ENCODE data around the gene UBASH3B. TPM values are rescaled to one million over a fixed set of nuclear protein-coding genes. Genes with fewer than 3 reads are reported as not detected.

UBASH3B gene
- total RNA-seq, 1 experiment from 2014 or later: 10.3 TPM

- TF ChIP-seq, protein P1, sequence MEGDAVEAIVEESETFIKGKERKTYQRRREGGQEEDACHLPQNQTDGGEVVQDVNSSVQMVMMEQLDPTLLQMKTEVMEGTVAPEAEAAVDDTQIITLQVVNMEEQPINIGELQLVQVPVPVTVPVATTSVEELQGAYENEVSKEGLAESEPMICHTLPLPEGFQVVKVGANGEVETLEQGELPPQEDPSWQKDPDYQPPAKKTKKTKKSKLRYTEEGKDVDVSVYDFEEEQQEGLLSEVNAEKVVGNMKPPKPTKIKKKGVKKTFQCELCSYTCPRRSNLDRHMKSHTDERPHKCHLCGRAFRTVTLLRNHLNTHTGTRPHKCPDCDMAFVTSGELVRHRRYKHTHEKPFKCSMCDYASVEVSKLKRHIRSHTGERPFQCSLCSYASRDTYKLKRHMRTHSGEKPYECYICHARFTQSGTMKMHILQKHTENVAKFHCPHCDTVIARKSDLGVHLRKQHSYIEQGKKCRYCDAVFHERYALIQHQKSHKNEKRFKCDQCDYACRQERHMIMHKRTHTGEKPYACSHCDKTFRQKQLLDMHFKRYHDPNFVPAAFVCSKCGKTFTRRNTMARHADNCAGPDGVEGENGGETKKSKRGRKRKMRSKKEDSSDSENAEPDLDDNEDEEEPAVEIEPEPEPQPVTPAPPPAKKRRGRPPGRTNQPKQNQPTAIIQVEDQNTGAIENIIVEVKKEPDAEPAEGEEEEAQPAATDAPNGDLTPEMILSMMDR (IDR thresholded peaks at IDR 0.05; ENCODE audit: unreplicated experiment): no peak
- Mint-ChIP-seq H3K4me3 (ENCODE audit: unreplicated experiment) (peak overlapping the region; percentile 28), H3K36me3 (ENCODE audit: insufficient read depth, unreplicated experiment) (no peaks in the 10 kb centered on the region), H3K4me1 (ENCODE audit: insufficient read depth, unreplicated experiment) (peaks cover 14% of the 10 kb centered on the region), H3K27me3 (ENCODE audit: insufficient read depth, unreplicated experiment) (no peaks in the 10 kb centered on the region), H3K9me3 (ENCODE audit: unreplicated experiment) (no peaks in the 10 kb centered on the region), H3K27ac (ENCODE audit: low read depth, unreplicated experiment) (no peak overlapping the region)
- ChIA-PET POLR2A (interaction anchor here (0.6 to 0.8 kb wide), 2 partner anchors 9 to 14 kb away, joined by 3 to 5 read pairs; no protein-coding TSS in a partner anchor), CTCF (no interaction called here)
- no TSS peak for BruUV-seq (replicated peaks)
- intact Hi-C loops (cut with micrococcal nuclease): no loop called here
- peak; percentile 85 for DNase-seq (ENCODE audit: unreplicated experiment)
Measured at GRCh38 chr11:122697636-122698167, 42.2 kb downstream of the UBASH3B start.

DNA sequence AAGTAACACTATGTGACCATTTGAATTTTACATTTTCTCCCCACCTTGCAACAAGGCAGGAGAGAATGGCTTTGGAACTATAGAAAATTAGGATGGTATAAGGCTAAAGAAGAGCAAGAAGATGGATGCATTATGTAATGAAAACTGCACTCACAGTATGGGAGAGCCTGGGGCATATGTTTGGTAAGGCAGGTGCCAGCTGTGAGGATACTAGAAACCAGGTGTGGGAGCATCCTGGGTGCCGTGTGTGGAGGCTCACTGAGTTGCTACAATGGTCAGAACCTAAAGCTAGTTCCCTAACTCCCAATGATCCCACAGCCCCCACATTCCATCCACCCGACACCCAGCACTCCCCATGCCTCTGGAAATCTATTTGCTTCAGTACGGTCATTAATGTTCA lies 42.9 kb downstream of the UBASH3B start:
- BruUV-seq (replicated peaks): no TSS peak
- Mint-ChIP-seq H3K4me1 (ENCODE audit: insufficient read depth, unreplicated experiment) (peaks cover 14% of the 10 kb centered on the region), H3K4me3 (ENCODE audit: unreplicated experiment) (no peak overlapping the region), H3K9me3 (ENCODE audit: unreplicated experiment) (no peaks in the 10 kb centered on the region), H3K27ac (ENCODE audit: low read depth, unreplicated experiment) (no peak overlapping the region), H3K36me3 (ENCODE audit: insufficient read depth, unreplicated experiment) (no peaks in the 10 kb centered on the region), H3K27me3 (ENCODE audit: insufficient read depth, unreplicated experiment) (no peaks in the 10 kb centered on the region)
- TF ChIP-seq, protein P1 (IDR thresholded peaks at IDR 0.05; ENCODE audit: unreplicated experiment): no peak
- ChIA-PET POLR2A (no interaction called here), CTCF (no interaction called here)
- DNase-seq (ENCODE audit: unreplicated experiment): no peak
- intact Hi-C loops (cut with micrococcal nuclease): no loop called here

- Mint-ChIP-seq H3K4me1 (ENCODE audit: insufficient read depth, unreplicated experiment) (peaks cover 14% of the 10 kb centered on the region), H3K4me3 (ENCODE audit: unreplicated experiment) (no peak overlapping the region), H3K36me3 (ENCODE audit: insufficient read depth, unreplicated experiment) (no peaks in the 10 kb centered on the region), H3K9me3 (ENCODE audit: unreplicated experiment) (no peaks in the 10 kb centered on the region), H3K27me3 (ENCODE audit: insufficient read depth, unreplicated experiment) (no peaks in the 10 kb centered on the region), H3K27ac (ENCODE audit: low read depth, unreplicated experiment) (no peak overlapping the region)
- DNase-seq (ENCODE audit: unreplicated experiment): no peak
- no TSS peak for BruUV-seq (replicated peaks)
- ChIA-PET POLR2A (no interaction called here), CTCF (interaction anchor here (1.1 kb wide), 1 partner anchor 322 kb away, joined by 7 read pairs; no protein-coding TSS in a partner anchor)
- TF ChIP-seq, protein P1 (IDR thresholded peaks at IDR 0.05; ENCODE audit: unreplicated experiment): no peak
- intact Hi-C loops (cut with micrococcal nuclease): no loop called here
Measured at GRCh38 chr11:122700666-122701065, 45.1 kb downstream of the UBASH3B start.

- ChIA-PET CTCF (interaction anchor here (1.1 kb wide), 1 partner anchor 322 kb away, joined by 7 read pairs; no protein-coding TSS in a partner anchor), POLR2A (no interaction called here)
- no peak for DNase-seq (ENCODE audit: unreplicated experiment)
- Mint-ChIP-seq H3K4me3 (ENCODE audit: unreplicated experiment) (no peak overlapping the region), H3K9me3 (ENCODE audit: unreplicated experiment) (no peaks in the 10 kb centered on the region), H3K4me1 (ENCODE audit: insufficient read depth, unreplicated experiment) (peaks cover 14% of the 10 kb centered on the region), H3K27ac (ENCODE audit: low read depth, unreplicated experiment) (no peak overlapping the region), H3K27me3 (ENCODE audit: insufficient read depth, unreplicated experiment) (no peaks in the 10 kb centered on the region), H3K36me3 (ENCODE audit: insufficient read depth, unreplicated experiment) (no peaks in the 10 kb centered on the region)
- TF ChIP-seq, protein P1 (IDR thresholded peaks at IDR 0.05; ENCODE audit: unreplicated experiment): no peak
- BruUV-seq (replicated peaks): no TSS peak
- intact Hi-C loops (cut with micrococcal nuclease): no loop called here
Measured at GRCh38 chr11:122701143-122701542, 45.6 kb downstream of the UBASH3B start.
